Small intestine (tissue), 7 donors: ENCODE results near the gene HERC3. TPM values are rescaled to one million over a fixed set of nuclear protein-coding genes. Genes with fewer than 3 reads are reported as not detected.
A peak's percentile ranks its signal among the peaks of the same experiment; 100 is the strongest.

Experiments
- DNase-seq, 2 donors: peaks; one replicate each; pipeline versions ENCODE4 v3.0.0 to v3.0.0-alpha.2; 2013
- FAIRE-seq: peaks from 2 replicates; lab custom pipeline; 2012; peaks lifted over from hg19 to GRCh38; lab: Jason Lieb, UNC
- H3K27ac ChIP-seq, 3 donors: one replicate each; pipeline ENCODE4 v1.5.1; 2013; ENCODE audit warnings: low read length in 2 of 3, mild to moderate bottlenecking in 2 of 3, control low read depth in 1 of 3, inconsistent platforms in 1 of 3, low read depth in 1 of 3, moderate library complexity in 1 of 3
- H3K27me3 ChIP-seq, 3 donors: one replicate each; pipeline ENCODE4 v1.6.1; 2013; ENCODE audit warnings: low read length in 3 of 3, inconsistent platforms in 1 of 3; ENCODE audit not compliant: control insufficient read depth in 3 of 3, insufficient read depth in 3 of 3
- H3K36me3 ChIP-seq, 3 donors: one replicate each; pipeline ENCODE4 v1.6.1; 2013; ENCODE audit warnings: low read length in 3 of 3, inconsistent platforms in 1 of 3, low read depth in 1 of 3, mild to moderate bottlenecking in 1 of 3, moderate library complexity in 1 of 3; ENCODE audit not compliant: control insufficient read depth in 3 of 3, insufficient read depth in 2 of 3
- H3K4me1 ChIP-seq, 3 donors: one replicate each; pipeline ENCODE4 v1.6.1; 2013; ENCODE audit warnings: low read length in 2 of 3, inconsistent platforms in 1 of 3, low read depth in 1 of 3, mild to moderate bottlenecking in 1 of 3, moderate library complexity in 1 of 3; ENCODE audit not compliant: control insufficient read depth in 3 of 3, insufficient read depth in 2 of 3
- H3K4me3 ChIP-seq, 3 donors: one replicate each; pipeline ENCODE4 v1.5.1; 2013; ENCODE audit warnings: low read length in 3 of 3, control low read depth in 1 of 3, inconsistent platforms in 1 of 3, low read depth in 1 of 3, mild to moderate bottlenecking in 1 of 3, moderate library complexity in 1 of 3
- H3K9me3 ChIP-seq, 2 donors: one replicate each; pipeline ENCODE4 v1.6.1; 2013; ENCODE audit warnings: low read depth in 1 of 2, low read length in 1 of 2; ENCODE audit not compliant: control insufficient read depth in 2 of 2, insufficient read depth in 1 of 2
- WGBS, 3 donors: extraction: QIAGEN DNeasy Blood & Tissue Kit; methylation state at CpG; one replicate each; pipeline ENCODE4 v1.1.7; 2013; 5-methylcytosine and 5-hydroxymethylcytosine counted together
- polyA plus RNA-seq, 4 donors: library from polyadenylated mRNA; stranded (reverse) in 3 of 4; unstranded in 1 of 4; fragments of 200-250 nt in 3 of 4; fragments of 120-200 nt in 1 of 4; gene quantifications; one replicate each; pipeline versions ENCODE4 v1.2.1 to v1.2.3, GENCODE V29; 2013
- donor health status: healthy with polysubstance abuse.
- donor health status: control.
- donor health status: control.
- donor health status: Bipolar disorder and iron deficiency.
- donor health status: healthy.

HERC3 gene
- polyA plus RNA-seq, 4 donors: 6.6 to 17.2 (median 10.6) TPM

- FAIRE-seq: no peak
- WGBS, 3 donors: 91 to 94% (median 93%) methylated on average over 3 of the region's 3 CpGs
- no peaks in the 10 kb centered on the region for H3K27me3 ChIP-seq
These were observed 8.4 kb upstream of the HERC3 start for GRCh38 chr4:88583631-88584470.

DNA sequence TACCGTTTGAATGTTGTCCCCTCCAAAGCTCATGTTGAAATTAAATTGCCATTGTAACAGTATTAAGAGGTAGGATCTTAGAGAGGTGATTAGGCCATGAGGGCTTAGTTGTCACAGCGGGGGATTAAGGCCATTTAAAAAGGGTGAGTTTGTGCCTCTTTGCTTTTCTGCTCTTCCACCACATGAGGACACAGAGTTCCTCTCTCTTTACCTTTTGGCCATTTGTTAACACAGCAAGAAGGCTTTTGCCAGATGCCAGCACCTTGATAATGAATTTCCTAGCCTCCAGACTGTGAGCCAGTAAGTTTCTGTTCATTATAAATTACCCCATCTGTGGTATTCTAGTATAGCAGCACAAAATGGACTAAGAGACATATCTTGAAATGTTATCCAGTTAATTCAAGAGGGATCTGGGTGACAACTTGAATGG, 7.8 kb upstream of the HERC3 start:
- H3K9me3 ChIP-seq: peaks cover 0 to 6% of the 10 kb centered on the region in 2 donors
- no peak overlapping the region for H3K27ac ChIP-seq
- DNase-seq: no peak
- no peak overlapping the region for H3K4me3 ChIP-seq
- no peaks in the 10 kb centered on the region for H3K27me3 ChIP-seq
- WGBS, 3 donors: 76 to 84% (median 79%) methylated on average over 2 of the region's 2 CpGs
- H3K36me3 ChIP-seq: no peaks in the 10 kb centered on the region
- H3K4me1 ChIP-seq: no peaks in the 10 kb centered on the region
- no peak for FAIRE-seq

More at GRCh38 chr4:88583631-88584470, 8.4 kb upstream of the HERC3 start:
- no peak overlapping the region for H3K4me3 ChIP-seq
- H3K36me3 ChIP-seq: no peaks in the 10 kb centered on the region
- H3K4me1 ChIP-seq: no peaks in the 10 kb centered on the region
- DNase-seq: no peak
- peaks cover 0 to 6% of the 10 kb centered on the region in 2 donors for H3K9me3 ChIP-seq
- H3K27ac ChIP-seq: no peak overlapping the region

GRCh38 chr4:88585917-88586316, 6.4 kb upstream of the HERC3 start:
- 71 to 90% (median 88%) methylated on average over 3 of the region's 3 CpGs for WGBS, 3 donors
- Histone ChIP-seq H3K27ac (no peak overlapping the region), H3K27me3 (no peaks in the 10 kb centered on the region), H3K9me3 (peaks cover 0 to 6% of the 10 kb centered on the region in 2 donors), H3K36me3 (no peaks in the 10 kb centered on the region), H3K4me1 (no peaks in the 10 kb centered on the region), H3K4me3 (no peak overlapping the region)
- FAIRE-seq (no peak), DNase-seq (no peak)

DNA sequence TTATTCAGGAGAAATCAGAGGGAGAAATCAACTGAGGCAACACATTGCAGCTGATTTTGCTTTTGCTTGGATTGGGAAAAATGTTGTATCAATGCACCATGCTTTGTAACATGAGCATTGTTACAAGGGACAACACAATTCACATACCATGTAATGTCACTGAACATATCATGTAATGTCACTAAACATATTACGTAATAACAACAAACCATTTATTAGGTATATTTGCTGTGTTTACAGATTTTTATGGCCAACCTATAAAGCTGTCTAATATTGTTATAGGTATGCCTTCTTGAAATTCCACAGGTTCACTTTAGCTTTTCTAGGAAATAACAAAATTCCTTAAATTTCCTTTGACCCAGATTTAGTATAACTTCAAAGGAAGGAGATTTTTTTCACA, 5.0 kb upstream of the HERC3 start:
- DNase-seq: no peak
- H3K9me3 ChIP-seq: peaks cover 0 to 4% of the 10 kb centered on the region in 2 donors
- WGBS, 3 donors: 94 to 95% (median 94%) methylated on average over 1 of the region's 1 CpG

GRCh38 chr4:88592600-88593448, 544 bp downstream of the HERC3 start:
- H3K4me1 ChIP-seq: peaks cover 0 to 2% (median 0%) of the 10 kb centered on the region in 3 donors

More for the DNA sequence above, 5.0 kb upstream of the HERC3 start:
- Histone ChIP-seq H3K4me3 (no peak overlapping the region), H3K36me3 (no peaks in the 10 kb centered on the region), H3K4me1 (no peaks in the 10 kb centered on the region), H3K27me3 (no peaks in the 10 kb centered on the region), H3K27ac (no peak overlapping the region)
- no peak for FAIRE-seq

GRCh38 chr4:88597970-88598660, 5.8 kb downstream of the HERC3 start:
- Histone ChIP-seq H3K4me3 (no peak overlapping the region), H3K27ac (no peak overlapping the region), H3K36me3 (peaks cover 0 to 8% (median 0%) of the 10 kb centered on the region in 3 donors), H3K27me3 (peaks cover 0 to 2% (median 0%) of the 10 kb centered on the region in 3 donors), H3K4me1 (peaks cover 0 to 4% (median 2%) of the 10 kb centered on the region in 3 donors), H3K9me3 (no peaks in the 10 kb centered on the region)
- DNase-seq (no peak), FAIRE-seq (no peak)
- WGBS, 3 donors: 51 to 64% (median 63%) methylated on average over 3 of the region's 3 CpGs

More at GRCh38 chr4:88592600-88593448, 544 bp downstream of the HERC3 start:
- FAIRE-seq (no peak), DNase-seq (peak; percentile 89 to 91)
- H3K27me3 ChIP-seq: peaks cover 0 to 2% (median 0%) of the 10 kb centered on the region in 3 donors
- peak overlapping the region; percentile 88 to 96 (median 89) for H3K27ac ChIP-seq
- peak overlapping the region; percentile 85 to 93 (median 93) for H3K4me3 ChIP-seq
- WGBS, 3 donors: 0 to 1% (median 0%) methylated on average over 59 to 89 of the region's 89 CpGs
- H3K36me3 ChIP-seq: peaks cover 0 to 4% (median 0%) of the 10 kb centered on the region in 3 donors
- no peaks in the 10 kb centered on the region for H3K9me3 ChIP-seq

DNA sequence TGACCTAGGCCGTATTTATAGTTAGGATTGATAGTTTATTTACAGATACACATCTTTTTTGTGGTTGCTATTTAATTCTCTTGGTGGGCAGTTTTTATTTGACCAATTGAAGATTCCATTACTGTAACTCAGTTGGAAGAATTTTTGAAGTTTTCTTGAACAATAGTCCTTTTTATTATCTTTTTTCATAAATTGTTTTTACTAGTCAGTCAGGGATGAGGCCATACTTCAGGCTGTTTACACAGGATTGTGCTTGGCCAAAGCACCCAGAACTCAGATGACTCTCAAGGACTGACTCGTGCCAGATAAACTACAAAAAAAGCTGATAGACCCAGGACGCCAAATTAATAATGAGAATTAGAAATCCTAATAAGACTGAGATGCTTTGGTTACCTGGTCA, 7.0 kb downstream of the HERC3 start:
- peaks cover 0 to 4% (median 2%) of the 10 kb centered on the region in 3 donors for H3K4me1 ChIP-seq
- no peak for FAIRE-seq
- peaks cover 0 to 8% (median 0%) of the 10 kb centered on the region in 3 donors for H3K36me3 ChIP-seq
- DNase-seq: no peak
- peak overlapping the region in 1 of 3 donors; percentile 31 for H3K27ac ChIP-seq
- H3K4me3 ChIP-seq: no peak overlapping the region
- no peaks in the 10 kb centered on the region for H3K27me3 ChIP-seq
- 74 to 96% (median 79%) methylated on average over 3 of the region's 3 CpGs for WGBS, 3 donors
- no peaks in the 10 kb centered on the region for H3K9me3 ChIP-seq
